Neural progenitor cell (in vitro differentiated cells): Measurements from ENCODE around the gene TICAM1.

ENCODE experiments used
- CTCF ChIP-seq: fragments of 200-600 bp; sonication (generic); IDR thresholded peaks from 2 replicates; pipeline ENCODE4 v1.5.1; 2017; ENCODE audit warnings: antibody characterized with exemption, mild to moderate bottlenecking
- EZH2 ChIP-seq: fragments of 200-600 bp; sonication (generic); IDR thresholded peaks from 2 replicates; pipeline ENCODE4 v1.6.1; 2017; ENCODE audit warnings: antibody characterized with exemption, mild to moderate bottlenecking, moderate library complexity
- EZH2phosphoT487 ChIP-seq: fragments of 200-600 bp; sonication (generic); IDR thresholded peaks from 2 replicates; pipeline ENCODE4 v1.6.1; 2017; ENCODE audit warnings: antibody characterized with exemption

- TF ChIP-seq EZH2 = no peak
- TF ChIP-seq CTCF = no peak
- TF ChIP-seq EZH2phosphoT487 = no peak
These were observed 24.3 kb downstream of the TICAM1 start for GRCh38 chr19:4807188-4807587.
